Erythroblast (primary cell): ENCODE results near the gene EIF3J.
A peak's percentile ranks its signal among the peaks of the same experiment; 100 is the strongest.

Experiments used
- DNase-seq, 2 experiments: peaks; one replicate each; lab custom pipeline; 2025; lab: John Stamatoyannopoulos, UW
- GATA1 ChIP-seq: IDR thresholded peaks from 2 replicates; pipeline ENCODE4 v1.6.1; 2011; ENCODE audit warnings: low read depth, mild to moderate bottlenecking, control low read depth, low read length, moderate library complexity
- POLR2A ChIP-seq: IDR thresholded peaks from 2 replicates; pipeline ENCODE4 v1.6.1; 2011; ENCODE audit warnings: mild to moderate bottlenecking, low read length

Gene EIF3J

GRCh38 chr15:44593042-44593736 lies 56.2 kb downstream of the EIF3J start:
- TF ChIP-seq GATA1 (no peak), POLR2A (no peak)
- DNase-seq: peak; percentile 23 to 52

GRCh38 chr15:44595246-44595645 lies 58.3 kb downstream of the EIF3J start:
- TF ChIP-seq POLR2A (no peak), GATA1 (no peak)
- DNase-seq: no peak

GRCh38 chr15:44595656-44596510 lies 58.9 kb downstream of the EIF3J start:
- no peak for TF ChIP-seq GATA1
- TF ChIP-seq POLR2A: no peak
- DNase-seq: no peak

- DNase-seq: no peak
Observed at GRCh38 chr15:44596511-44597010, 59.6 kb downstream of the EIF3J start.

GRCh38 chr15:44598066-44598465 lies 61.1 kb downstream of the EIF3J start:
- DNase-seq: no peak
- no peak for TF ChIP-seq POLR2A
- TF ChIP-seq GATA1: no peak

More at GRCh38 chr15:44596511-44597010, 59.6 kb downstream of the EIF3J start:
- TF ChIP-seq GATA1: no peak
- no peak for TF ChIP-seq POLR2A

- DNase-seq: peak; percentile 73 to 77
- TF ChIP-seq POLR2A: no peak
- no peak for TF ChIP-seq GATA1
Observed at GRCh38 chr15:44598892-44599291, 61.9 kb downstream of the EIF3J start.

- TF ChIP-seq GATA1 (no peak), POLR2A (no peak)
- no peak for DNase-seq
Observed at GRCh38 chr15:44603126-44603525, 66.2 kb downstream of the EIF3J start.

GRCh38 chr15:44606740-44607139 lies 69.8 kb downstream of the EIF3J start:
- TF ChIP-seq GATA1 (no peak), POLR2A (no peak)
- DNase-seq: no peak
